SK-N-SH (cell line): ENCODE results near the gene B4GALT1. TPM values are rescaled to one million over a fixed set of nuclear protein-coding genes. Genes with fewer than 3 reads are reported as not detected.

ENCODE experiments used
- CTCF ChIA-PET: fragments of 300-600, 350-600 bp; formaldehyde crosslinking; extraction: SDS; loops from one replicate; lab custom pipeline; 2021; lab: Yijun Ruan, JAX
- POLR2A ChIA-PET: fragments of 350-600 bp; sonication (Branson Sonifier 250); formaldehyde crosslinking; extraction: SDS; loops from one replicate; lab custom pipeline; 2020; ENCODE audit warnings: antibody characterized with exemption, inconsistent platforms; lab: Yijun Ruan, JAX
- DNase-seq: peaks from one replicate; pipeline ENCODE4 v3.0.0; 2012
- H2AFZ ChIP-seq: fragments of 200-600 bp; sonication (generic); 2 replicates; pipeline ENCODE4 v1.8.1; 2016; ENCODE audit warnings: antibody characterized with exemption, mild to moderate bottlenecking, low read depth
- H3F3A ChIP-seq: fragments of 200-600 bp; sonication (generic); replicated peaks from 2 replicates; pipeline ENCODE3; 2016; ENCODE audit warnings: antibody characterized with exemption, mild to moderate bottlenecking; ENCODE audit not compliant: insufficient read depth
- H3K27ac ChIP-seq, 2 experiments: fragments of 200-500 bp in 1 of 2; fragments of 200-600 bp in 1 of 2; sonication (Bioruptor generic) in 1 of 2; sonication (generic), shearing (Covaris generic) in 1 of 2; 2 replicates each; pipeline versions ENCODE4 v1.5.1 to v1.6.1; 2014 to 2016; ENCODE audit warnings: low read depth in 2 of 2, inconsistent platforms in 1 of 2, low read length in 1 of 2, mild to moderate bottlenecking in 1 of 2, mixed read lengths in 1 of 2
- H3K27me3 ChIP-seq: fragments of 200-600 bp; sonication (generic), shearing (Covaris generic); 2 replicates; pipeline ENCODE4 v1.6.1; 2016; ENCODE audit warnings: mixed run types; ENCODE audit not compliant: insufficient read depth
- H3K36me3 ChIP-seq, 2 experiments: fragments of 200-500 bp in 1 of 2; fragments of 200-600 bp in 1 of 2; sonication (Bioruptor generic) in 1 of 2; sonication (generic) in 1 of 2; replicated peaks in 1 of 2; 2 replicates each; pipeline versions ENCODE3 to v1.5.1; 2014 to 2016; ENCODE audit warnings: low read length in 1 of 2, mild to moderate bottlenecking in 1 of 2; ENCODE audit not compliant: insufficient read depth in 2 of 2, control insufficient read depth in 1 of 2
- H3K4me1 ChIP-seq, 2 experiments: fragments of 200-500 bp in 1 of 2; fragments of 200-600 bp in 1 of 2; sonication (Bioruptor generic) in 1 of 2; sonication (generic), shearing (Covaris generic) in 1 of 2; 2 replicates each; pipeline versions ENCODE4 v1.5.1 to v1.6.1; 2014 to 2016; ENCODE audit warnings: low read depth in 1 of 2, low read length in 1 of 2, mixed run types in 1 of 2; ENCODE audit not compliant: insufficient read depth in 2 of 2, control insufficient read depth in 1 of 2
- H3K4me2 ChIP-seq: fragments of 200-600 bp; sonication (generic), shearing (Covaris generic); 2 replicates; pipeline ENCODE4 v1.6.1; 2017; ENCODE audit warnings: mixed run types
- H3K4me3 ChIP-seq, 2 experiments: fragments of 200-500 bp in 1 of 2; fragments of 200-600 bp in 1 of 2; sonication (Bioruptor generic) in 1 of 2; sonication (generic), shearing (Covaris generic) in 1 of 2; 2 replicates each; pipeline versions ENCODE4 v1.5.1 to v1.8.1; 2014 to 2016; ENCODE audit warnings: low read depth in 2 of 2, inconsistent platforms in 1 of 2, low read length in 1 of 2, mild to moderate bottlenecking in 1 of 2, mixed read lengths in 1 of 2, moderate library complexity in 1 of 2
- H3K79me2 ChIP-seq: fragments of 200-600 bp; sonication (generic); 2 replicates; pipeline ENCODE4 v1.8.1; 2017; ENCODE audit warnings: mild to moderate bottlenecking; ENCODE audit not compliant: insufficient read depth
- H3K9ac ChIP-seq: fragments of 200-600 bp; sonication (generic); 2 replicates; pipeline ENCODE4 v1.6.1; 2017; ENCODE audit warnings: mixed run types
- H3K9me2 ChIP-seq: fragments of 200-600 bp; sonication (generic); 2 replicates; pipeline ENCODE4 v1.6.1; 2017; ENCODE audit warnings: mixed run types
- H3K9me3 ChIP-seq: fragments of 200-600 bp; sonication (generic); 2 replicates; pipeline ENCODE4 v1.6.1; 2017; ENCODE audit warnings: mixed run types, mild to moderate bottlenecking, moderate library complexity
- H4K20me1 ChIP-seq: fragments of 200-600 bp; sonication (generic); 2 replicates; pipeline ENCODE4 v1.6.1; 2017; ENCODE audit warnings: mild to moderate bottlenecking, mixed run types; ENCODE audit not compliant: insufficient read depth
- CHD2 ChIP-seq: fragments of 150-350 bp; IDR thresholded peaks from 2 replicates; pipeline ENCODE4 v1.6.1; 2018; ENCODE audit warnings: low read length; ENCODE audit not compliant: partially characterized antibody
- CTCF ChIP-seq: fragments of 200-600 bp; sonication (generic); IDR thresholded peaks from 2 replicates; pipeline ENCODE4 v1.6.1; 2017; ENCODE audit warnings: antibody characterized with exemption, mild to moderate bottlenecking, moderate library complexity
- ELF1 ChIP-seq: IDR thresholded peaks from 2 replicates; pipeline ENCODE4 v1.4.0; 2012
- EZH2phosphoT487 ChIP-seq: fragments of 200-600 bp; sonication (generic); IDR thresholded peaks from 2 replicates; pipeline ENCODE4 v1.6.1; 2017; ENCODE audit warnings: low read depth, mixed run types, mild to moderate bottlenecking, antibody characterized with exemption, moderate library complexity, borderline replicate concordance
- FOSL2 ChIP-seq: IDR thresholded peaks from 2 replicates; pipeline ENCODE4 v1.4.0; 2012; ENCODE audit warnings: low read depth, mild to moderate bottlenecking, moderate library complexity, borderline replicate concordance
- FOXJ3 ChIP-seq: sonication (generic); formaldehyde crosslinking; IDR thresholded peaks from 2 replicates; pipeline ENCODE4 v1.5.1; 2020; ENCODE audit warnings: mild to moderate bottlenecking, missing genetic modification reagents
- GABPA ChIP-seq: IDR thresholded peaks from 2 replicates; pipeline ENCODE4 v1.4.0; 2012; ENCODE audit warnings: low read depth, mild to moderate bottlenecking
- GATA2 ChIP-seq: sonication (generic); formaldehyde crosslinking; IDR thresholded peaks from 2 replicates; pipeline ENCODE4 v1.5.0; 2020; ENCODE audit warnings: mild to moderate bottlenecking, missing genetic modification reagents
- MEF2A ChIP-seq: IDR thresholded peaks from 2 replicates; pipeline ENCODE4 v1.4.0; 2012; ENCODE audit warnings: low read depth, borderline replicate concordance
- NRF1 ChIP-seq: IDR thresholded peaks from 2 replicates; pipeline ENCODE4 v1.6.1; 2012; ENCODE audit warnings: low read depth, mild to moderate bottlenecking, low read length
- PBX3 ChIP-seq: IDR thresholded peaks from 2 replicates; pipeline ENCODE4; 2012
- RCOR1 ChIP-seq: fragments of 150-350 bp; IDR thresholded peaks from 2 replicates; pipeline ENCODE4 v1.6.1; 2017; ENCODE audit warnings: antibody characterized with exemption, low read length
- SIN3A ChIP-seq: IDR thresholded peaks from 2 replicates; pipeline ENCODE4 v1.6.1; 2012; ENCODE audit warnings: low read depth, mild to moderate bottlenecking, low read length, moderate library complexity, borderline replicate concordance
- TCF12 ChIP-seq: IDR thresholded peaks from 2 replicates; pipeline ENCODE4 v1.4.0; 2012
- WGBS: methylation state at CpG from one replicate; pipeline ENCODE4 v1.1.6; 2017; ENCODE audit warnings: low lambda C conversion rate; 5-methylcytosine and 5-hydroxymethylcytosine counted together
- polyA plus RNA-seq, 3 experiments: library from polyadenylated mRNA; depleted of rRNA; stranded (reverse); fragments of >200 nt; gene quantifications; 2 replicates each; pipeline ENCODE4 v1.2.3, GENCODE V29; 2012
- TF ChIP-seq, protein P1 (sequence below): IDR thresholded peaks from 2 replicates; pipeline ENCODE4 v1.4.0; 2012; ENCODE audit warnings: low read depth
- TF ChIP-seq, protein P2 (sequence below): IDR thresholded peaks from 2 replicates; pipeline ENCODE4 v1.4.0; 2012; ENCODE audit warnings: low read depth, borderline replicate concordance
- TF ChIP-seq, protein P3 (sequence below): IDR thresholded peaks from 2 replicates; pipeline ENCODE4 v1.4.0; 2012; ENCODE audit warnings: low read depth, borderline replicate concordance
- TF ChIP-seq, protein P4 (sequence below): IDR thresholded peaks from 2 replicates; pipeline ENCODE4 v1.6.1; 2012; ENCODE audit warnings: mild to moderate bottlenecking, low read depth, low read length, moderate library complexity

B4GALT1 gene
- polyA plus RNA-seq, 1 of the 3 experiments (the other 2 are of a cell fraction), result 36.2 TPM

DNA sequence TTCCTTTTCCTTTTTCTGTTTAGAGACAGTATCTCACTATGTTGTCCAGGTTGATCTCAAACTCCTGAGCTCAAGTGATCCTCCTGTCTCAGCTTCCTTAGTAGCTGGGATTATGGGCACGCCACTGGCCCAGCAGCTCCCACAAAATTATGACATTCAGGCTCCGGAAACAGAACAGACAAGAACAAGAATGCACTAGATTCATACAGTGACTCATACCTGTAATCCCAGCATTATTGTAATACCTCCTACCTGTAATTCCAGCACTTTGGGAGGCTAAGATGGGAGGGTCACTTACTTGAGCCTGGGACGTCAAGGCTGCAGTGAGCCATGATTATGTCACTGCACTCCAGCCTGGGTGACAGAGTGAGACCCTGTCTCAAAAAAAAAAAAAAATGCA, 26.7 kb upstream of the B4GALT1 start:
- H3K4me1 ChIP-seq, result peaks cover 0 to 10% of the 10 kb centered on the region in 2 experiments; a peak in 1 of 4 replicates
- H3K4me3 ChIP-seq, result no peak overlapping the region
- 65% methylated on average over 3 of the region's 3 CpGs for WGBS
- ChIA-PET POLR2A (no interaction called here), CTCF (interaction anchor here (0.7 kb wide), 1 partner anchor 281 kb away, joined by 3 read pairs; no protein-coding TSS in a partner anchor)
- H3K9me3 ChIP-seq, result no peaks in the 10 kb centered on the region
- no peaks in the 10 kb centered on the region for H3K79me2 ChIP-seq
- no peaks in the 10 kb centered on the region for H3K36me3 ChIP-seq
- no peak overlapping the region for H2AFZ ChIP-seq
- no peaks in the 10 kb centered on the region for H3K27me3 ChIP-seq
- H3K4me2 ChIP-seq, result no peak overlapping the region
- TF ChIP-seq PBX3 (no peak), CTCF (no peak), MEF2A (no peak), GABPA (no peak), GATA2 (CRISPR knock-in tag) (no peak), FOSL2 (no peak), RCOR1 (no peak), EZH2phosphoT487 (no peak), CHD2 (no peak), TCF12 (no peak), ELF1 (no peak), FOXJ3 (CRISPR knock-in tag) (no peak), SIN3A (no peak), NRF1 (no peak)
- TF ChIP-seq, protein P1, sequence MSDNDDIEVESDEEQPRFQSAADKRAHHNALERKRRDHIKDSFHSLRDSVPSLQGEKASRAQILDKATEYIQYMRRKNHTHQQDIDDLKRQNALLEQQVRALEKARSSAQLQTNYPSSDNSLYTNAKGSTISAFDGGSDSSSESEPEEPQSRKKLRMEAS, result no peak
- TF ChIP-seq, protein P2, sequence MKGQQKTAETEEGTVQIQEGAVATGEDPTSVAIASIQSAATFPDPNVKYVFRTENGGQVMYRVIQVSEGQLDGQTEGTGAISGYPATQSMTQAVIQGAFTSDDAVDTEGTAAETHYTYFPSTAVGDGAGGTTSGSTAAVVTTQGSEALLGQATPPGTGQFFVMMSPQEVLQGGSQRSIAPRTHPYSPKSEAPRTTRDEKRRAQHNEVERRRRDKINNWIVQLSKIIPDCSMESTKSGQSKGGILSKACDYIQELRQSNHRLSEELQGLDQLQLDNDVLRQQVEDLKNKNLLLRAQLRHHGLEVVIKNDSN, result no peak
- TF ChIP-seq, protein P3, sequence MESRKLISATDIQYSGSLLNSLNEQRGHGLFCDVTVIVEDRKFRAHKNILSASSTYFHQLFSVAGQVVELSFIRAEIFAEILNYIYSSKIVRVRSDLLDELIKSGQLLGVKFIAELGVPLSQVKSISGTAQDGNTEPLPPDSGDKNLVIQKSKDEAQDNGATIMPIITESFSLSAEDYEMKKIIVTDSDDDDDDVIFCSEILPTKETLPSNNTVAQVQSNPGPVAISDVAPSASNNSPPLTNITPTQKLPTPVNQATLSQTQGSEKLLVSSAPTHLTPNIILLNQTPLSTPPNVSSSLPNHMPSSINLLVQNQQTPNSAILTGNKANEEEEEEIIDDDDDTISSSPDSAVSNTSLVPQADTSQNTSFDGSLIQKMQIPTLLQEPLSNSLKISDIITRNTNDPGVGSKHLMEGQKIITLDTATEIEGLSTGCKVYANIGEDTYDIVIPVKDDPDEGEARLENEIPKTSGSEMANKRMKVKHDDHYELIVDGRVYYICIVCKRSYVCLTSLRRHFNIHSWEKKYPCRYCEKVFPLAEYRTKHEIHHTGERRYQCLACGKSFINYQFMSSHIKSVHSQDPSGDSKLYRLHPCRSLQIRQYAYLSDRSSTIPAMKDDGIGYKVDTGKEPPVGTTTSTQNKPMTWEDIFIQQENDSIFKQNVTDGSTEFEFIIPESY, result no peak
- TF ChIP-seq, protein P4, sequence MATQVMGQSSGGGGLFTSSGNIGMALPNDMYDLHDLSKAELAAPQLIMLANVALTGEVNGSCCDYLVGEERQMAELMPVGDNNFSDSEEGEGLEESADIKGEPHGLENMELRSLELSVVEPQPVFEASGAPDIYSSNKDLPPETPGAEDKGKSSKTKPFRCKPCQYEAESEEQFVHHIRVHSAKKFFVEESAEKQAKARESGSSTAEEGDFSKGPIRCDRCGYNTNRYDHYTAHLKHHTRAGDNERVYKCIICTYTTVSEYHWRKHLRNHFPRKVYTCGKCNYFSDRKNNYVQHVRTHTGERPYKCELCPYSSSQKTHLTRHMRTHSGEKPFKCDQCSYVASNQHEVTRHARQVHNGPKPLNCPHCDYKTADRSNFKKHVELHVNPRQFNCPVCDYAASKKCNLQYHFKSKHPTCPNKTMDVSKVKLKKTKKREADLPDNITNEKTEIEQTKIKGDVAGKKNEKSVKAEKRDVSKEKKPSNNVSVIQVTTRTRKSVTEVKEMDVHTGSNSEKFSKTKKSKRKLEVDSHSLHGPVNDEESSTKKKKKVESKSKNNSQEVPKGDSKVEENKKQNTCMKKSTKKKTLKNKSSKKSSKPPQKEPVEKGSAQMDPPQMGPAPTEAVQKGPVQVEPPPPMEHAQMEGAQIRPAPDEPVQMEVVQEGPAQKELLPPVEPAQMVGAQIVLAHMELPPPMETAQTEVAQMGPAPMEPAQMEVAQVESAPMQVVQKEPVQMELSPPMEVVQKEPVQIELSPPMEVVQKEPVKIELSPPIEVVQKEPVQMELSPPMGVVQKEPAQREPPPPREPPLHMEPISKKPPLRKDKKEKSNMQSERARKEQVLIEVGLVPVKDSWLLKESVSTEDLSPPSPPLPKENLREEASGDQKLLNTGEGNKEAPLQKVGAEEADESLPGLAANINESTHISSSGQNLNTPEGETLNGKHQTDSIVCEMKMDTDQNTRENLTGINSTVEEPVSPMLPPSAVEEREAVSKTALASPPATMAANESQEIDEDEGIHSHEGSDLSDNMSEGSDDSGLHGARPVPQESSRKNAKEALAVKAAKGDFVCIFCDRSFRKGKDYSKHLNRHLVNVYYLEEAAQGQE, result no peak
- no peaks in the 10 kb centered on the region for H3F3A ChIP-seq
- H3K27ac ChIP-seq, result no peak overlapping the region
- H4K20me1 ChIP-seq, result no peaks in the 10 kb centered on the region
- H3K9ac ChIP-seq, result no peak overlapping the region
- H3K9me2 ChIP-seq, result no peaks in the 10 kb centered on the region
- DNase-seq, result no peak
